GM19351 (cell line): Measurements from ENCODE around the gene RET.
A peak's percentile ranks its signal among the peaks of the same experiment; 100 is the strongest.

Source experiments
- ATAC-seq: cut with Tn5 transposase; IDR thresholded peaks from one replicate; pipeline ENCODE4 v1.9.1; 2021; ENCODE audit warnings: mild to moderate bottlenecking, moderate library complexity; ENCODE audit not compliant: unreplicated experiment

The RET gene

GRCh38 chr10:43160046-43160920 lies 83.4 kb downstream of the RET start:
- peak; percentile 62 for ATAC-seq

- peak; percentile 63 for ATAC-seq
Measured at GRCh38 chr10:43160921-43161255, 84.0 kb downstream of the RET start.

GRCh38 chr10:43162604-43163003 lies 85.7 kb downstream of the RET start:
- ATAC-seq, result no peak

- no peak for ATAC-seq
Measured at GRCh38 chr10:43166207-43166879, 89.5 kb downstream of the RET start.

- no peak for ATAC-seq
Measured at GRCh38 chr10:43166880-43167497, 90.1 kb downstream of the RET start.

- no peak for ATAC-seq
Measured at GRCh38 chr10:43167498-43167889, 90.6 kb downstream of the RET start.

- no peak for ATAC-seq
Measured at GRCh38 chr10:43170491-43170890, 93.6 kb downstream of the RET start.

- ATAC-seq, result peak; percentile 47
Measured at GRCh38 chr10:43172645-43173044, 95.8 kb downstream of the RET start.

GRCh38 chr10:43173120-43173519 lies 96.3 kb downstream of the RET start:
- no peak for ATAC-seq

GRCh38 chr10:43174969-43175368 lies 98.1 kb downstream of the RET start:
- ATAC-seq, result no peak

- ATAC-seq, result no peak
Measured at GRCh38 chr10:43176271-43176670, 99.4 kb downstream of the RET start.

GRCh38 chr10:43177595-43177994 lies 100.7 kb downstream of the RET start:
- ATAC-seq, result no peak
